Activated T-cell treated with anti-CD3 and anti-CD28 coated beads for 4 hours (primary cell): ENCODE data around the gene NT5C1B.

Experiments
- DNase-seq: peaks from one replicate; pipeline ENCODE4 v3.0.0-alpha.2; 2020

Gene NT5C1B

GRCh38 chr2:18599509-18600254, 10.3 kb upstream of the NT5C1B start:
- no peak for DNase-seq

GRCh38 chr2:18598848-18599484, 9.6 kb upstream of the NT5C1B start:
- DNase-seq, result no peak

- DNase-seq, result no peak
Measured at GRCh38 chr2:18597618-18598017, 8.2 kb upstream of the NT5C1B start.

- no peak for DNase-seq
Measured at GRCh38 chr2:18596993-18597392, 7.6 kb upstream of the NT5C1B start.

GRCh38 chr2:18593496-18593895, 4.1 kb upstream of the NT5C1B start:
- DNase-seq, result no peak

GRCh38 chr2:18592372-18592771, 3.0 kb upstream of the NT5C1B start:
- DNase-seq, result no peak

- no peak for DNase-seq
Measured at GRCh38 chr2:18588802-18589201, 567 bp downstream of the NT5C1B start.

- no peak for DNase-seq
Measured at GRCh38 chr2:18588049-18588448, 1.3 kb downstream of the NT5C1B start.

GRCh38 chr2:18585526-18585925, 3.8 kb downstream of the NT5C1B start:
- DNase-seq, result no peak

- no peak for DNase-seq
Measured at GRCh38 chr2:18584608-18584954, 4.8 kb downstream of the NT5C1B start.

- DNase-seq, result no peak
Measured at GRCh38 chr2:18583905-18584607, 5.3 kb downstream of the NT5C1B start.

- DNase-seq, result no peak
Measured at GRCh38 chr2:18580606-18581005, 8.8 kb downstream of the NT5C1B start.

GRCh38 chr2:18578033-18578432, 11.3 kb downstream of the NT5C1B start:
- no peak for DNase-seq

- DNase-seq, result no peak
Measured at GRCh38 chr2:18566145-18566769, 23.1 kb downstream of the NT5C1B start.

- DNase-seq, result no peak
Measured at GRCh38 chr2:18560797-18561085, 28.6 kb downstream of the NT5C1B start.

- peak; percentile 89 for DNase-seq
Measured at GRCh38 chr2:18560031-18560796, 29.2 kb downstream of the NT5C1B start, which contains the start of gene RDH14. TSS of gene RDH14 (minus strand) at chr2:18560653. CDS start at chr2:18560572, 81 bp downstream.

- DNase-seq, result no peak
Measured at GRCh38 chr2:18559531-18560030, 29.8 kb downstream of the NT5C1B start.

- no peak for DNase-seq
Measured at GRCh38 chr2:18558458-18558857, 30.9 kb downstream of the NT5C1B start.

GRCh38 chr2:18557121-18557520, 32.2 kb downstream of the NT5C1B start:
- no peak for DNase-seq

GRCh38 chr2:18552351-18553077, 36.9 kb downstream of the NT5C1B start:
- no peak for DNase-seq

GRCh38 chr2:18551623-18552022, 37.7 kb downstream of the NT5C1B start:
- no peak for DNase-seq

GRCh38 chr2:18551169-18551568, 38.2 kb downstream of the NT5C1B start:
- no peak for DNase-seq
